NCI-H1930 (cell line): Measurements from ENCODE around the gene CTBP2.

Experiments used
- DNase-seq, 2 experiments: peaks; one replicate each; lab custom pipeline; 2025; lab: John Stamatoyannopoulos, UW

CTBP2 gene

DNA sequence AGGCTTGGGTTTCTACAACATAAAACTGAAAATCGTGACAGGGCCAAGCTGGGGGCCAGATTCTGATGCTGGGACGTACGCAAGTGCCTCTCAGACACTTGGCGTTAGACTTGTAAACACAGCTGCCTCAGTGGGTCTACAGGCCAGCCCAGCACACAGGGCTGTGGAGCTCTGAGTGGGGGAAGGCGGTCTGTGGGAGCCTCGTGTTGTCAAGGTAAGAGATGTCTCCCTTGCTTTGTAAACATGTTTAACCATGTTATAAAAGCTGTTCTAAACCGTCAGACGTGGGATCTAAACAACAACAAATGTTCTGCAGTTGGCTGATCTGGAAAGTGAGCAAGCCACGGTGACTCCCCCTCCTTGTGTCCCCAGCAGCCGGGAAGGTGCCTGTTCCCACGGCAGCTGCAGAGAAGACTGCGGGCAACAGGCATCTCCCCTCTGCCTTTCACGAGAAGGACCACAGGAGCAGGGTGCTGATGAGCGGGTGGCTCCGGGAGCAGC lies 150.7 kb downstream of the CTBP2 start:
- DNase-seq, result no peak

DNA sequence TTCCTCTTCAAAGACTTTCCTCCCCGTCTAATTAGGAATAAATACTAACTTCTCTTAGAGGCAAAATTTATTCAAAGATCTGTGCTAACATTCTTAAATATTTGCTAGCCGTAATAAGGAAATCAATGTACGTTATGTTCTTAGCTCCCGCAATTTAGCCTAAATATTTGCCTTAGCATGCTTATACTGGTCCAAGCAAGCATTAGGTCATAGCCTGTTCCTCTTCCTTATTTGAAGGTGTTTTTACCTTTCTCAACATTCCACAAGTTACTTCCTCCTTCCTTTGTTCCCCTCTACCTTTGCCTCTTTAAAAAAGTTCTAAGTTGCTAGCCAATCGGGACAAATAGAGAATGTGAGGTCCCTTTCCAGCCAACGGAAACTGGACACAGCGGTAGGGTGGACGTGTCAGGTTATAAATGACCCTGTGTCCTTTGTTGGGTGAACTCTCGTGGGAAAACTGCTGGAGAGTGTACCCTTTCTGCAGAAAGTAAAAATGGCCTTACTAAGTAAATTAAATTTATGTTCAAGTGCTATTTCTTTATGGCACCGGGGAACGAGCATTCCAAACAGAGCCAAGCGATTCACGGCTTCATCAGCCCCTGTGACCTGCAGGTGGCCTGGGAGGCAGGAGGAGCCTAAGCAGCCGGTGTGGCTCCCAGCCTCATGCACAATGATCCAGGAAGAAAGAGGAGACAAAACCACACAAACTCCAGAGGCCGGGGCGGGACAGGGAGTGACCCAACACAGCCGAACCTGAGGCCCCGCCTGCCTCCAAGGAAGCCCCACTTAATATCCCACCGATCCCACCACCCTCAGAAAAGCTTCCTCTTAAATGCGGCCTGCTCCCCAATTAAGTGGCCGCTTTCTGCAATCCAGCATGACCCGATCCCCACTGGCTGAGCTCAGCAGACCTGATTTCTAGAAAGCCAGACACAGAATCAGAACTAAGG lies 151.4 kb downstream of the CTBP2 start:
- DNase-seq, result no peak

DNA sequence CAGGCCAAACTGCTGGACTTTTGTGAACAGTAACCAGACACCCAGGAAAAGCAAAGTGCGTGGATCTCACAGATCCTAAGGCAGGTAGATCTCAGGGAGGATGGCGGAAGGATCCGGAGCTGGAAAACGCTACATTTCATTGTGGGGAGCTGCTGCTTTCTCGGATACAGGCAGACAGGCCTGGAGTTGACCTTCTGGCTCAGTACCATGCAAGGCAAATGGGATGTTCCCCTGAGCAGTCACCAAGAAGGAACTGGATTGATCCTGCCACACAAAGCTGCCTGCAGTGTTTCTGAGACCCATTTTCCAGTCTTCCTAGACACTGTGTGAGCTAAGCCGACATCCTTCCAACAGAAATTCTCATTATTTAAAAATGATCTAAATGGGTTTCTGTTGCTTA lies 152.9 kb downstream of the CTBP2 start:
- no peak for DNase-seq

DNA sequence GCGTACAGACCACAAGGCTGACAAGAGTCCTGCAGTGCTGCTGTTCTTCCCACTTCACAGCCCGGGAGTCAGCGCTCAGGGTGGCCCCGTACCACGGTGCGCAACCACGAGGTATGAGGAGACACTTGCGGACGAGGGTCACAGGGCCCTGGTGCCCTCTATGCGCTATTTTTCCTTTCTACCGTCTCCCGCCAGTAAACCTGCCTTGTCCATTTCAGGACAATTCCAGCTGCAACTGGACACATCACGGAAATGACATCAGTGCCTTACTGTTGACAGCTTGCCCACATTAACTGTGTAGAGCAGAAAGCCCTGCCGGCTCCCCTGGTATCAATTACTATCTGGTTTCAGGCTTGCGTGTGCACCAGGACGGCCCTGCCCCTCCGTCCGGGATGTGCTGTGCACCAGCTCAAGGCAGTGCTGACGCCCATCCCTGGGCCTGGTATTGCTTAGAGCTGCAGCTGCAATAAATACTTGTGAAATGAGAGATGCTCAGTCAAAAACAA lies 153.4 kb downstream of the CTBP2 start:
- DNase-seq, result no peak

DNA sequence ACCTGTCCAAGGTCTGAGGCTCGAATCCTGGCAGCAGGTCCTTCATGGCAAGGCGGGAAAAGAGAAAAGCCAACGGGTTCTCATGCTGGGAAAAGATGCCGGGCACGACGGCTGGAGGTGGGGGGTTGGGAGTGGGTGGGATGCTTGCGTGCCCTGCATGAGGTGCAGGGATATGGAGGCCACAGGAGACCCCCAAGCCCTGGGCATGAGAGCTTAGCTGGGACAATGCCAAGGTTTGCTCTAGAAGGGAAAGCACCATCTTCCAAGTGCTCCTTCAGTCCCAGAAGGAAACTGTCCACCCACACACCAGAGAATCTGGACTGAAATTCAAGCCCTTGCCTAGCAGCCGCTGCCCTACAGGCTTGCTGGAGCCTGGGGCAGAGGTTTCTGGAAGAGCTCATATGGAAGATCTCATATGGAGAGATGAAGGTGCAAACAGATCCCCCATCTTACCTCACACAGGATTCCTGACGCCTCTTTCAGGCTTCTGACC lies 154.1 kb downstream of the CTBP2 start:
- DNase-seq, result no peak

DNA sequence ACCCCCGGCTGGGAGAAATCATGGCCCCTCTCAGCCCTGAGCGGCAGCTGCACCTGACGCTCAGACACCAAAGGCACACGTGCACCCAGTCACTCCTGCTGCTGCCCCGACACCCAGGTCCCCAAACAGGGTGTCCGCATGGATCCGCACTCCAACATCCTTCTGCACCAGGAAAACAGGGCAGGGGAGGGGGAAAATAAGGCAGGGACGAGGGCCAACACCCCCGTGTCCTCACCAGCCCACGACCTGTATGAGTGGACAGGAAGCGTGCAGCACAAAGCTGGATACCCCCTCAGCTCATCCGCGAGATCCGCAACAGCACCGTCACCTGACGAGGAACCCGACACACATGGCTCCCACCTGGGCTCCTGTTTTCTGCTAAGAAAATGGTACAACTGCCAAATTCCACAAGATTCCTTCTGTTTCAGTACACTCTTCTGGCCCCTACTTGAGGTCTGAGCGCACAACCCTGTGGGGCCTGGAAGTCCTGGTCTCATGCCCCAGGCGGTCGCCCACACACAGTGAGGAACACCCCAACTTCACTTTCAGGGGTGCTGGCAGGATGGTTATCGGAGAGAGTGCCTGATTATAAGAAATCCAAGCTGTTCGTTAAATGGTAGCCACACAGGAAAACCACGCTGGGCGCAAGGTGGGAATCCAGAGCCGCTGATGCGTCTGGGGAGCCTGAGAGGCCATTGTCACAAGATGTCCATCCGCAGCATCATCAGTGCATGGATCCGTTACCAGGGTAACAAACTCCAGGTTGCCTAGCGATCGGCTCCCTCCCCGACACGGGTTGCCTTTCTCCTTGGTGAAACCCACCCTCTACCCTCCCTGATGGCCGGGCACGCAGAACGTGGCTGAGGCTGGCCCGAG lies 154.8 kb downstream of the CTBP2 start:
- DNase-seq, result no peak

DNA sequence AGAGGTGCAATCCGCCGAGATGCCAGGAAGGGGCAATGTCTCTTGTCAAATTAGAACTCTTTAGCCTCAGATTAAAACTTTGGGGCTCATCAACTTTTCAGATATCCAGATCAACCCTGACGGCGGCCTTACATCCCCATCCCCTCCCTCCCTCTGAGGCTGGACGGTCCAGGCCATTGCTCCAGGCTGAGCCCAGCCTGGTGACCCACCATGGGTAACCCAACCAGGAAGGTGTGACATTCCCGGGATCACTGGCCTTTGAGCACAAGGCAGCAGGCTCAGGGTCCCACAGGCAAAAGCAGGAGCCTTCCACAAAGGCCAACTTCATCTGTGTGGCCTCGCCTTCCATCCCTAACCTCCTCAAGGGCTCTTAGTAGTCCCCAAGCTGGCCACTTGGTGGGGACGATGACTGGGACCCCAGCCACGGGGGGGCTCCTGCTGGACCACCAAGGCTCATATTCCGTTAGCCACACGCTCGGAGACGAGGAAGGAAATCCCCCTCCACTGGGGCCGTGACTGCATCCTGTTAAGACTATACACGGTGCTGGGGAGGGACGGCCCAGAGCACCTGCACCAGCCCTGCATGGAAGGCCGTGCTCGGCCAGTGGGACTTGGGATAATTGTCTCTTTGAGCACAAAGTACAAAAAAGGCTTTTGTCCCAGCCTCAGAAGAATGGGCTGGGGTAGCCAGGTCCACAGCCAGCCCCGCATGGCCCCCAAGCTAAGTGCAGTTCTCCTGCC lies 155.6 kb downstream of the CTBP2 start:
- no peak for DNase-seq

DNA sequence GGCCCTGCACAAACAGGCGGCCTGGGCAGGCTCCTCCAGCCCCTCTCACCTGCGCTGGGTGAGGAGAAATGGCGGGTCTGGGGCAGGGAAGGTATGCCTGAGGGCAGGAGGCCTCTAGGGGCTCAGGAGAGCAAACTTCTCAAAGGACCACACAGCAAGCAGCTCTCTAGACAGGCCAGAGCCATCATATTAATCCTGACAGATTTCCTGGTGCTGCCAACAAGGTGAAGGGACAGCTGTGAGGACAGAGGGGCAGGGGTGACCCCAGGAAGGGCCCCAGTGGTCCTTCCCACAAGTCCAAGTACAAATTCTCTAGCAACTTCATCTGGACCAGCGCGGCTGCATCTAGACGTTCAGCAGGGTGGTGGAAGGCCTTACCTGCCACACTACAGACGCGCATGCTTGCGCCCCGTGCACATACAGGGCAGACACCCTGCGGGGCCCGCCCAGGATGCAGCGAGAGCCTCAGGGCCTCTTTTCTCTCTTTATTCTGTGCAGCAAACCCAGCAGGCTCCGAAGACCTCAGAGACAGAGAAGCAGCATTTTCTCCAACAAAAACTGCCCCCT lies 156.4 kb downstream of the CTBP2 start:
- no peak for DNase-seq

DNA sequence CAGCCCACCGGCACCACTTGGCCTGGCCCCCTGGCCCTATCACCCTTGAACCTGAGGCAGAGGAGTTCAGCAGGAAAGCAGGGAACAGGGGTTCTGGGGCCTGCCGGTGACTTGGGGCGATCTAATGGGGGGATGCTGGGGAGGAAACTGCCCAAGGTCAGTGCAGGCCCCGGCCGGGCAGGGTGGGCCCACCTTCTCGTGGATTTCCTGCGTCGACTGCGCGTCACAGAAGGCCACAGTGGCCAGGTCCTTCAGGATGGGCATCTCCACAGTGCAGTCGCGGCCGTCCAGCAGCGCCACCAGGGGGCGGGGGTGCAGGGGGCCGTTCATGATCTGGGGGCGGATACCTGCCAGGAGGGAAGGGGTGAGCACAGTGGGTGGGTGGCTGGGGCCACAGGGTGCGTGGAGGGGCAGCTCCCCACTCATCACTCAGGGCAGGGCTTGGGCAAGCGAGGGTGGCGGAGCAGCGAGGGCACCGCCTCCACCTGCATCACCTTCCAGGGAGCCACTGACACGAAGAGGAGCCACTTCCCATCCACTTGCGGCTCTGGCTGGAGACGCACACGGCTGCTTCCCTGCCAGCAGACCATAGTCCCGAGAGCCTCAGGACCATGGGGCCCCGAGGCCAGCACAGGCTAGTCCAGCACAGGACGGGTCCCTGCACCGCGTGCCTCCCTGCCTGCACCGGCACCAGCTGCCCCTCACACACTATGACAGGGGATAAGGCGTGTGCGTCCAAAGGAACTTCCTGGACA lies 157.0 kb downstream of the CTBP2 start:
- DNase-seq, result no peak

DNA sequence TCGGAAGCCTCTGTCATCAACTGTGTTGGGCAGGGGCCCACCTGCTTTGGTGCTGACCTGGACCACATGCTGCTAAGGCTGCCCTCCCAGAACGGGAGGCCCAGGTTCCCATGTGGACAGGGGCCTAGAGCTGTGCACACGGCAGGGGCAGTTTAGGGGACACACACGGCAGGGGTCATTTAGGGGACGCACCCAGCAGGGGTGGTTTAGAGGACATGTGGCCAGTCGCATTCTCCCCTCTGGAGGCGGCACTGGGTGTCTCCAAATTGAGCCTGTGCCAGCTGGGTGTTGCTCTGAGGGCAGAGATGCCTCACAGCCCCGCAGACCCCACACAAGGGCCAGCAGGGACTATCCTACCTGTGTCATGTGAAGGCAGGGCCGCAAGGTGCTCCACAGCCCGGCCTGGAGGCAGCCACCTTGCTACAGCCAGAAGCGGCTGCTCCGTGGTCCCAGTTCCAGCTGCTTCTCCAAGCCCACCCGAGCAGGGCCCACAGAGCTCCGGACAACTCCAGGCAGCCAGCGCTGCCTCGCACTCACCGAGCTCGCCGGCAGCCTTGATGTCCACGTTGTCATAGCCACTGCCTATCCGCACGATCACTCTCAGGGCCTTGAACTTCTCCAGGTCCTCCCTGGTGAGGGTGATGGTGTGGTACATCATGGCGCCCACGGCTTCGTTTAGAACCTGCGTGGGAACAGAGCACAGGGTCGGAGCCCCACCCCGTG lies 157.8 kb downstream of the CTBP2 start:
- no peak for DNase-seq

DNA sequence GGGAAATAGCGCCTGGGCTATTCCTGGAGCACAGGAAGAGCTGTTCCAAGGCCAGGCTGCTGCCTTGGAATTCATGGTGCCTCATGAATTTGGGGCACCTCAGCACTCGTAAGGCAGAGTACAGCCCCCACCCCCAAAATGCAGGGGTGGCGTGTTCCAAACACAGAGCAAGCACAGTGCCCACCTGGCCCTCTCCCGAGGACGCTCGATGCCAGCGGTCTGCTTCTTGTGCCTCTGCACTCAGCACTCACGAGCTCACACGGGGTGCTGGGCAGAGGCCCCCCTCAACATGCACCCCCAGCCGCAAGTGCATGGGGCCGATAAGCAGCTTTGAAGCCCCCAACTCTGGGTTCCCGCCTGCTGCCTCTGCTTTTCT lies 158.3 kb downstream of the CTBP2 start:
- no peak for DNase-seq

DNA sequence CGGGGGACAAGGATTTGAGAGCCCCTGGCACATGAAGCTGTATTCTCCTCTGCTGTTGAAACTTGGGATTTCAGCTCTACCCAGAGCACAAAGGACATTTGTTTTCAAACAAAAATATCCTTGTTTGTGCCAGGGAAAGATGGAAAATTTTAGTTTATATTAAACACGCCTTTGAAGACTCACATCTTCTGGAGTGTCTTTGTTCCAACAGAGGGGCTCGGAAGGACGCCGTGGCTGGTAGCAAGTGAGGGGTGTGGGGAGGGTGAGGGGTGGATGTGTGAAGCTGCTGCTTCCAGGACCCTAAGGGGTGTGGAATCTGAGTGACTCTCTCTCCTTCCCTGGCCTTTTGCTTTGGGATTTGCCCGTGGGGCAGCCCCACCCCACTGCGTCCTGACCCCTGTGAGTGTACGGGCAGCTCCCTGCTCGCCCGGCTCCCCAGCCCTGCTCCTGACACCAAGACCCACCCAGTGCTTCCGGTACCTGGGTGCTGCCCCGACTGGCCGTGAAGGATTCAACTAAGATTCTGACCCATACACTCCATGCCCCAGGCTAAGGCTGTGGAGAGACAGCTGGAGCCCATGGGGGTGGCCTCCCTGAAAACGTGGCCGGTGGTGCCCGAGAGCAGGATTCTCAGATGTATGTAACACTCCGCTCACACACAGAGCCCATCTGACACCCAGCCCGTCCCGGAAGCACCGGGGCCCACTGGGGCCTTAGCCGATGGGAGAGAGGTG lies 158.9 kb downstream of the CTBP2 start:
- no peak for DNase-seq

DNA sequence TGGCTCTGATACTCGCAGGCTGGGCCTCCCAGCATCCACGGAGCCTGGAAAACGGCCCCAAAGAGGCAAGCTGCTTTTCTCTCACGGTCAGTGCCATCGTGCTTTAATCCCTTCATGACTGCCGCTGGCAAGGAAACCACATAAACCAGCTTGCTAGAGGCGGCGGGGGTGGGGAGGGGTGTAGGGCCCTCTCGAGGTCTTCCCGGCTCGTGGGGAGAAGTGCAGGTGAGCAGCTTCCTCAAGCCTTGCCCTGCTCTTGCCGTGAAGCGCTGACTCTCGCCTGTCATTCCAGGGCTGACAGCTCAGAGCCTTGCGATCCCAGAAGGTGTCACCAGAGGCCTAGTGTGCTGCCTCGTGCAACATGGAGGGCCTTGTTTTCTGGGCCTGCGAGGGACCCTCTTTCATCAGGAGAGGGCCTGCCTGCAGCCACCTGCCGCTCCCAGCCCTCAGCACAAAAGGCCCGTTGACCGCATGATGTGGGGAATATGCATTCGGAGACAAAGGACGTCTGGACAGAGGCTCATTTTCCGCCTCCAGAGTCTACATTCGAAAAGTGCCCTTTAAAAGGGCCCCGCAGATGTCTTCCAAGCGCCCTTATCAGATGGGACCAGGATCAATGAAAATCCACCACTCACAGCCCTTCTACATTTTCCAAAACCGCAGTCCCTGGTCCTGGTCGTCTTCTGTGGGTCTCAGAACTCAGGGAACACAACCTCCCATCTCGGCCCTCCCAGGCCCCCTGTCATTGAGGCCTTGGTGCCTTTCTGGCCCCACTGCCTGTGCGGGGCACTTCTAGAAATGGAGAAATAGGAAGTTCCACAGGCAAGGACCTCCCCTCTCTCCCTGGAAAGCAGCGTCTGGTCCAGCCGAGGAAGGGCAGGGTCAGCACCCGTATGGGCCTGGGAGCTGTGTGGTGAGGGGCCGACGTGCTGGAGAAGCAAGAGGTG lies 159.7 kb downstream of the CTBP2 start:
- no peak for DNase-seq

DNA sequence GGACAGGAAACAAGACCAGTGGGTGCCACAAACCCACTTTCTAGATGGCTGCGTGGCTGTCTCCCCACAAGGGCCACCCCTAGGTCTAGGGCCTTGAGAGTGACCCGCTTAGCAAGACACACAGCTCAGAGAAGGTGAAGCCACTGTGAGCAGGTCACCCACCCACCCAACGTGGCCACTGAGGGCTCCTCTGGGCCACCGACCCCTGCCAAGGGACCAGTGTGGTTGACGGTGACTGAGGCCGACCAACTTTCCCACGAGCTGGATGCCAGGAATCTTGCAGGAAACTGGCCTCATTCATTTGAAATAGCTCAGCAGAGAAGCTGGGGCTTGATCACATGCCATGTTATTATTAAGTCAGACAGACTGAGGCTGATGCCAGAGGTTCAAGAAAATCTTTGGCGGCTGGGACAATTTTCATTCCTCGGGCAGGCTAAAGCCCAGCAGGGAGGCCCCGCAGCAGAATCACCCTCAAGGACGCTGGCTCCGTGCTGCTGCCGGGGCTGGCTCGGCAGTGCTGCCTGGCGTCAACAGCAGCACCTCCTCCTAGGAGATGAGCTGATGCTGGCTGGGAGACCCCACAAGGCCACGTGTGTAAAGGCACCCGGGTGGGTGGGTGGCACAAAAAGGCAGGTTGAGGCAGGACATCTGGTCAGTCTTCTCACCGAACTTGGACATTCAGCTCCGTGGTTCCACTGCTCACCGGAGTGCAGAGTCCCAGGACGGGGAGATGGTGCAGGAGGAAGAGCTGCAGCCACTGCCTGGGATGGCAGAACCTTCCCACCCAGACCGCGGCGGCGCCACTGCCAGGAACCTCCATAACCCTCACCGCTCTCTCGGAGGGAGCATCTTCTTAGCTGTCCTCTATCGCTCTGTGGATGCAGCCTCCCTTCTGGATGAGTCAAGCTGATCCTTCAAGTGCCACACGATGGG lies 160.7 kb downstream of the CTBP2 start:
- no peak for DNase-seq

DNA sequence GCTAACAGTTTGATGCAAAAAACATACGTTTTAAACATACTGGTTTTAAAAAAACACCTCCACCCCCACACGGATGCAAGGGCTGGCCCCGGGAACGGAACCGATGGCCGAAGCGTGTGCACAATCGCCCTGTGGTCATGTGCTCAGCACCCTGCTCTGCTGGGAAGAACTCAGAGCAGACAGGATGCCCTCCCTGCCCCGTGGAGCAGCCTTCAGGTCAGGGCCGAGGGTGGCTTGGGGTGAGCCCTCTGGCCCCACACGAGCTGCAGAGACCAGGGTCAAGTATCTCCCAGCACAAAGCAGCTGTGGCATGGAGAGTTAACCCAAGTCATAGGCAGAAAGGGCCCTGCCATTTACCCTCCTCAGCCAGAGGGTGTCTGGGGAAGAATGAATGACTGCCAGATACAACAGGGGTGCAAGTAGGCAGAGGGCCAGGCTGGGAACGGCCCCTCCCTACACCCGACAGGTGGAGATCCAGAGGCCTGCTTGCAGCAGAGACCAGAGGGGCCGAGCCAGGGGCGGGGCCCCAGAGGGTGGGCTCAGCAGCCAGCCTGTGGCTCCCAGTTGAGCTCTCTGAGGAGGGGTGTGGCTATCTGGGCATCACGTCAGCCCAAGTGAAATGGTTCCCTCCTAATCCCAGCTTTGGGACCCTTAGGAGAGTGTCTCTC lies 161.6 kb downstream of the CTBP2 start:
- DNase-seq, result no peak
